Neuronal stem cell (in vitro differentiated cells): Measurements from ENCODE around the gene L3MBTL4.
A peak's percentile ranks its signal among the peaks of the same experiment; 100 is the strongest.

Source experiments
- DNase-seq: peaks from one replicate; pipeline ENCODE4 v3.0.0-alpha.2; 2013; ENCODE audit warnings: low spot score
- H2AFZ ChIP-seq: one replicate; pipeline ENCODE4 v1.6.1; 2013; ENCODE audit warnings: mild to moderate bottlenecking, low read length, inconsistent platforms
- H2AK5ac ChIP-seq: 2 replicates; pipeline ENCODE4 v1.6.1; 2013; ENCODE audit warnings: low read depth, mild to moderate bottlenecking, inconsistent platforms, low read length, moderate library complexity, mixed read lengths
- H2BK120ac ChIP-seq: 2 replicates; pipeline ENCODE4 v1.6.1; 2013; ENCODE audit warnings: low read depth, mild to moderate bottlenecking, inconsistent platforms, low read length, moderate library complexity, mixed read lengths
- H2BK12ac ChIP-seq: one replicate; pipeline ENCODE4 v1.6.1; 2013; ENCODE audit warnings: low read length, inconsistent platforms
- H2BK15ac ChIP-seq: 2 replicates; pipeline ENCODE4 v1.6.1; 2013; ENCODE audit warnings: mild to moderate bottlenecking, low read length, inconsistent platforms, mixed read lengths
- H2BK5ac ChIP-seq: one replicate; pipeline ENCODE4 v1.6.1; 2013; ENCODE audit warnings: inconsistent platforms, mild to moderate bottlenecking, low read length, moderate library complexity
- H3K14ac ChIP-seq: one replicate; pipeline ENCODE4 v1.6.1; 2013; ENCODE audit warnings: low read length, inconsistent platforms
- H3K18ac ChIP-seq: 2 replicates; pipeline ENCODE4 v1.6.1; 2013; ENCODE audit warnings: low read length, inconsistent platforms
- H3K23ac ChIP-seq: 2 replicates; pipeline ENCODE4 v1.6.1; 2013; ENCODE audit warnings: low read depth, mild to moderate bottlenecking, mixed read lengths, low read length, inconsistent platforms; ENCODE audit not compliant: poor library complexity
- H3K27ac ChIP-seq: replicated peaks from 3 replicates; pipeline ENCODE4 v1.5.1; 2013; ENCODE audit warnings: low read length, inconsistent platforms
- H3K27me3 ChIP-seq, 3 experiments: 2 replicates each; pipeline ENCODE4 v1.6.1; 2013; ENCODE audit warnings: low read length in 3 of 3, mild to moderate bottlenecking in 2 of 3, inconsistent platforms in 1 of 3, low read depth in 1 of 3, mixed read lengths in 1 of 3, moderate library complexity in 1 of 3; ENCODE audit not compliant: control insufficient read depth in 3 of 3, insufficient read depth in 3 of 3
- H3K36me3 ChIP-seq, 2 donors: replicated peaks in 1 of 2; 2 replicates each; pipeline ENCODE4 v1.6.1; 2013; ENCODE audit warnings: low read length in 2 of 2; ENCODE audit not compliant: control insufficient read depth in 2 of 2, insufficient read depth in 2 of 2
- H3K4ac ChIP-seq: 2 replicates; pipeline ENCODE4 v1.6.1; 2013; ENCODE audit warnings: inconsistent platforms, mild to moderate bottlenecking, low read length, moderate library complexity
- H3K4me1 ChIP-seq, 2 donors: 1 replicate in 1 of 2; 2 replicates in 1 of 2; pipeline ENCODE4 v1.6.1; 2013; ENCODE audit warnings: low read length in 2 of 2, low read depth in 1 of 2; ENCODE audit not compliant: control insufficient read depth in 2 of 2, insufficient read depth in 1 of 2
- H3K4me2 ChIP-seq: one replicate; pipeline ENCODE4 v1.6.1; 2013; ENCODE audit warnings: mild to moderate bottlenecking, low read length, inconsistent platforms; ENCODE audit not compliant: insufficient read depth, poor library complexity, severe bottlenecking
- H3K4me3 ChIP-seq, 2 donors: 2 replicates each; pipeline ENCODE4 v1.5.1; 2013; ENCODE audit warnings: low read length in 2 of 2, mild to moderate bottlenecking in 2 of 2, inconsistent platforms in 1 of 2, moderate library complexity in 1 of 2
- H3K79me1 ChIP-seq: one replicate; pipeline ENCODE4 v1.6.1; 2013; ENCODE audit warnings: low read depth, mild to moderate bottlenecking, inconsistent platforms, low read length, moderate library complexity
- H3K9ac ChIP-seq: one replicate; pipeline ENCODE4 v1.6.1; 2013; ENCODE audit warnings: mild to moderate bottlenecking, low read depth, low read length, inconsistent platforms; ENCODE audit not compliant: poor library complexity
- H3K9me3 ChIP-seq, 2 donors: replicated peaks in 1 of 2; 2 replicates each; pipeline versions ENCODE3 to v1.6.1; 2013; ENCODE audit warnings: low read length in 2 of 2, mild to moderate bottlenecking in 2 of 2, inconsistent platforms in 1 of 2, low read depth in 1 of 2, mixed read lengths in 1 of 2, moderate library complexity in 1 of 2; ENCODE audit not compliant: control insufficient read depth in 2 of 2, insufficient read depth in 1 of 2
- H4K8ac ChIP-seq: one replicate; pipeline ENCODE4 v1.6.1; 2013; ENCODE audit warnings: low read depth, mild to moderate bottlenecking, inconsistent platforms, low read length, moderate library complexity
- H4K91ac ChIP-seq: one replicate; pipeline ENCODE4 v1.6.1; 2013; ENCODE audit warnings: low read length, low read depth, mild to moderate bottlenecking, inconsistent platforms; ENCODE audit not compliant: poor library complexity
- WGBS, 2 donors: extraction: QIAGEN DNeasy Blood & Tissue Kit; methylation state at CpG; one replicate each; pipeline ENCODE4 v1.1.7; 2013; ENCODE audit warnings: missing lambda C conversion rate in 2 of 2, mixed read lengths in 1 of 2; ENCODE audit not compliant: insufficient read length in 2 of 2, insufficient replicate concordance in 1 of 2; ENCODE audit errors: extremely low coverage in 2 of 2; 5-methylcytosine and 5-hydroxymethylcytosine counted together

L3MBTL4 gene

DNA sequence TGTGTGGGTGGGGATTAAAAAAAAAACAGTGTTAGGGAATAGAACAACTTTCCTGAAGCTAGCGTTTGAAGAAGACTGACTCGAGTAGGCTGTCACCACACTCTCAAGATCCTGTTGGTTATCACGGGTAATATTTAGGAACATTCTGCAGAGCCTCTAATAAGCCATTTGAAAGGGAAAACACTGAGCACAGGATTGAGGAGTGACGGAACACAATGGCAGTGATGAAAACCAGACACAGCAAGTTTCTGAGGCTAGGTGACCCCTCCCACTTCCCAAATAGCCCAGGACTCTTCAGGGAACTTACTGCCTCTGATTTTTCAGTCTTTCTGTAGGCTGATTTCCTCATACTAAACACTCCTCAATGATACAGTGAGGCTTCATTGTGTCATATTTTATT is 431.2 kb downstream of the L3MBTL4 start:
- no CpG with 5 or more reads among the region's 4 CpGs for WGBS, 2 donors
- Histone ChIP-seq H2BK5ac (no peak overlapping the region), H3K14ac (no peak overlapping the region), H3K18ac (no peak overlapping the region), H3K79me1 (no peaks in the 10 kb centered on the region), H3K4me2 (no peak overlapping the region), H2BK15ac (no peak overlapping the region), H3K27ac (no peak overlapping the region), H3K23ac (no peak overlapping the region), H3K9ac (no peak overlapping the region), H3K4me3 (no peak overlapping the region), H2BK120ac (no peak overlapping the region), H3K4ac (no peak overlapping the region), H4K8ac (no peak overlapping the region), H2AFZ (peak overlapping the region; percentile 70), H3K27me3 (no peaks in the 10 kb centered on the region), H3K4me1 (peaks cover 4 to 12% of the 10 kb centered on the region in 2 donors), H3K9me3 (no peaks in the 10 kb centered on the region), H2BK12ac (no peak overlapping the region), H3K36me3 (no peaks in the 10 kb centered on the region), H4K91ac (no peak overlapping the region), H2AK5ac (no peak overlapping the region)
- no peak for DNase-seq

DNA sequence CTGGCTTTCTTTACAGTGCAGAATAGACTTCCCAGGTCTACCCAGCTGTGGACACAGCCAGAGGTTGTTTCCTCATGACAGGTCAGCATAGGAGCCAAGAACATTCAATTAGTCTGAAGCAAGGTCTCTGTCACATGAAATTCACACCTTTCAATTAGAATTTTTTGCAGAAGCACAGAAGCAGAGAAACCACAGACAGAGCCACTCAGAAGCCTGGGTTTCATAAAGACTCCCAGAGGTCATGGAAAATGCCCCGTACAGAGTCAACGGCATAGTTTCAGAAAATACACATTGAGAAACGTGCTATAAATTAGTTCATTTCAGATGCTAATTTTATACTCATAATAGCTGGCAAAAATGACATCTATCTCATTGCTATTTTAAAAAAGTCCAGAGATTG is 432.4 kb downstream of the L3MBTL4 start:
- H3K36me3 ChIP-seq: no peaks in the 10 kb centered on the region
- no peak overlapping the region for H3K9ac ChIP-seq
- no peak overlapping the region for H4K8ac ChIP-seq
- H3K27ac ChIP-seq: no peak overlapping the region
- H3K23ac ChIP-seq: no peak overlapping the region
- no peak overlapping the region for H3K4me3 ChIP-seq
- no peak overlapping the region for H3K18ac ChIP-seq
- H2AK5ac ChIP-seq: no peak overlapping the region
- no peak overlapping the region for H2BK5ac ChIP-seq
- WGBS, 2 donors: no CpG with 5 or more reads among the region's 3 CpGs
- no peak for DNase-seq
- no peak overlapping the region for H3K4ac ChIP-seq
- H2AFZ ChIP-seq: no peak overlapping the region
- H3K27me3 ChIP-seq: no peaks in the 10 kb centered on the region
- peaks cover 4 to 12% of the 10 kb centered on the region in 2 donors for H3K4me1 ChIP-seq
- no peak overlapping the region for H3K14ac ChIP-seq
- no peak overlapping the region for H2BK120ac ChIP-seq
- no peaks in the 10 kb centered on the region for H3K79me1 ChIP-seq
- H3K4me2 ChIP-seq: no peak overlapping the region
- no peak overlapping the region for H4K91ac ChIP-seq
- no peaks in the 10 kb centered on the region for H3K9me3 ChIP-seq
- no peak overlapping the region for H2BK15ac ChIP-seq
- no peak overlapping the region for H2BK12ac ChIP-seq

GRCh38 chr18:5980721-5981120 is 434.0 kb downstream of the L3MBTL4 start:
- no peak overlapping the region for H2BK5ac ChIP-seq
- no peak overlapping the region for H2AFZ ChIP-seq
- no peak overlapping the region for H3K4ac ChIP-seq
- no peak overlapping the region for H2BK12ac ChIP-seq
- H3K27me3 ChIP-seq: no peaks in the 10 kb centered on the region
- DNase-seq: no peak
- H3K36me3 ChIP-seq: no peaks in the 10 kb centered on the region
- H3K79me1 ChIP-seq: no peaks in the 10 kb centered on the region
- H2BK120ac ChIP-seq: no peak overlapping the region
- H3K14ac ChIP-seq: no peak overlapping the region
- no peak overlapping the region for H3K4me2 ChIP-seq
- no peak overlapping the region for H2BK15ac ChIP-seq
- no peak overlapping the region for H3K18ac ChIP-seq
- H3K4me3 ChIP-seq: no peak overlapping the region
- no peak overlapping the region for H3K9ac ChIP-seq
- H4K91ac ChIP-seq: no peak overlapping the region
- H3K23ac ChIP-seq: no peak overlapping the region
- H3K9me3 ChIP-seq: no peaks in the 10 kb centered on the region
- no CpG with 5 or more reads among the region's 5 CpGs for WGBS, 2 donors
- no peak overlapping the region for H4K8ac ChIP-seq
- no peak overlapping the region for H3K27ac ChIP-seq
- peaks cover 4 to 12% of the 10 kb centered on the region in 2 donors for H3K4me1 ChIP-seq
- no peak overlapping the region for H2AK5ac ChIP-seq

DNA sequence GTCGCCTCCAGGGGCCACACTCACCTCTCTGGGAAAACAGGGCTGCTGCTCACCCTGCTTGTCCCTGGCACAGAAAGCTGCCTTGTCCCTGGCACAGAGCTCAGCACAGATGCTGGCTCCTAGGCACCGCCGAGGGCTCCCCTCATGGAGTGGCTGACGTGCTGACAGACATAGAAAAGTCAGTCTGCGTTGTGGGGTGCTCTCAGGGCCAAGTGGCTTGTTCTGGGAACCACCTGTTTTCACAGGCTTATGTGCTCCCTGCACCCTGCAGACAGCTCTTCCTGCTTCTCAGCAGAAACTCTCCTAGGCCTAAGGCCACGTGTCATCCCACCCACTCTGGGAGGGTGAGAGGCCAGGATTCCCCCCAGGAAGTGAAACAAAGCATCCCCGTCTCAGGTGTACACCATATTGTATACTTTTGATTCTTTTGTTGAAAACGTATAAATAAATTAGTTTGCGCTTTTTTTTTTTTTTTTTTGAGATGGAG is 434.7 kb downstream of the L3MBTL4 start:
- Histone ChIP-seq H2BK120ac (no peak overlapping the region), H2BK15ac (no peak overlapping the region), H4K91ac (no peak overlapping the region), H2AK5ac (no peak overlapping the region), H2AFZ (no peak overlapping the region), H4K8ac (no peak overlapping the region), H3K27ac (no peak overlapping the region), H3K4me3 (no peak overlapping the region), H3K18ac (peak overlapping the region; percentile 61), H3K9me3 (no peaks in the 10 kb centered on the region), H2BK5ac (no peak overlapping the region), H3K4me2 (no peak overlapping the region), H2BK12ac (peak overlapping the region; percentile 80), H3K79me1 (no peaks in the 10 kb centered on the region), H3K27me3 (no peaks in the 10 kb centered on the region), H3K36me3 (no peaks in the 10 kb centered on the region), H3K23ac (peak overlapping the region; percentile 27), H3K4ac (no peak overlapping the region), H3K14ac (no peak overlapping the region), H3K4me1 (peaks cover 4 to 12% of the 10 kb centered on the region in 2 donors), H3K9ac (no peak overlapping the region)
- no peak for DNase-seq
- WGBS, 2 donors: no CpG with 5 or more reads among the region's 9 CpGs
